Liver (tissue), 9 donors: ENCODE data around the gene CCL8. TPM values are rescaled to one million over a fixed set of nuclear protein-coding genes. Genes with fewer than 3 reads are reported as not detected.

ENCODE experiments used
- DNase-seq: peaks from one replicate; pipeline ENCODE4 v3.0.0-alpha.2; 2017; ENCODE audit warnings: low spot score
- H3K27ac ChIP-seq, 2 donors: one replicate each; pipeline ENCODE4 v1.7.0; 2013; ENCODE audit warnings: inconsistent platforms in 2 of 2, low read length in 2 of 2, control low read depth in 1 of 2, low read depth in 1 of 2, mild to moderate bottlenecking in 1 of 2
- H3K27me3 ChIP-seq, 4 donors: one replicate each; pipeline versions ENCODE4 v1.6.1 to v1.7.0; 2013; ENCODE audit warnings: low read length in 3 of 4, inconsistent platforms in 1 of 4, mild to moderate bottlenecking in 1 of 4, moderate library complexity in 1 of 4; ENCODE audit not compliant: control insufficient read depth in 4 of 4, insufficient read depth in 4 of 4
- H3K36me3 ChIP-seq, 4 donors: one replicate each; pipeline versions ENCODE4 v1.6.1 to v1.7.0; 2013; ENCODE audit warnings: low read length in 3 of 4, mild to moderate bottlenecking in 3 of 4, low read depth in 1 of 4, moderate library complexity in 1 of 4; ENCODE audit not compliant: control insufficient read depth in 4 of 4, insufficient read depth in 3 of 4
- H3K4me1 ChIP-seq, 4 donors: one replicate each; pipeline versions ENCODE4 v1.6.1 to v1.7.0; 2013; ENCODE audit warnings: low read length in 3 of 4, mild to moderate bottlenecking in 3 of 4, moderate library complexity in 1 of 4; ENCODE audit not compliant: control insufficient read depth in 4 of 4, insufficient read depth in 4 of 4
- H3K4me3 ChIP-seq, 3 donors: one replicate each; pipeline versions ENCODE4 v1.6.1 to v1.7.0; 2013; ENCODE audit warnings: low read length in 3 of 3, control low read depth in 1 of 3, low read depth in 1 of 3, mild to moderate bottlenecking in 1 of 3
- H3K9ac ChIP-seq, 2 donors: one replicate each; pipeline ENCODE4 v1.7.0; 2013; ENCODE audit warnings: low read length in 2 of 2, mild to moderate bottlenecking in 2 of 2, moderate library complexity in 2 of 2, control low read depth in 1 of 2, low read depth in 1 of 2
- H3K9me3 ChIP-seq, 4 donors: one replicate each; pipeline versions ENCODE4 v1.6.1 to v1.7.0; 2013; ENCODE audit warnings: low read length in 3 of 4; ENCODE audit not compliant: control insufficient read depth in 4 of 4
- FOXA1 ChIP-seq: IDR thresholded peaks from 2 replicates; pipeline ENCODE4 v1.6.1; 2016; ENCODE audit warnings: antibody characterized with exemption
- FOXA2 ChIP-seq: IDR thresholded peaks from 2 replicates; pipeline ENCODE4 v1.6.1; 2016; ENCODE audit warnings: antibody characterized with exemption
- GABPA ChIP-seq, 2 donors: IDR thresholded peaks in 1 of 2; conservative IDR thresholded peaks in 1 of 2; 2 replicates each; pipeline ENCODE4 v1.6.1; 2016; ENCODE audit warnings: antibody characterized with exemption in 2 of 2, mild to moderate bottlenecking in 1 of 2, moderate library complexity in 1 of 2
- HNF4A ChIP-seq, 2 donors: conservative IDR thresholded peaks; 2 replicates each; pipeline ENCODE4 v1.6.1; 2016; ENCODE audit warnings: antibody characterized with exemption in 2 of 2, mild to moderate bottlenecking in 2 of 2
- HNF4G ChIP-seq: IDR thresholded peaks from 2 replicates; pipeline ENCODE4 v1.6.1; 2016; ENCODE audit warnings: antibody characterized with exemption
- JUND ChIP-seq, 2 donors: IDR thresholded peaks; 2 replicates each; pipeline ENCODE4 v1.6.1; 2016; ENCODE audit warnings: antibody characterized with exemption in 2 of 2
- NR2F2 ChIP-seq: IDR thresholded peaks from 2 replicates; pipeline ENCODE4 v1.6.1; 2016; ENCODE audit warnings: antibody characterized with exemption
- RXRA ChIP-seq, 2 donors: IDR thresholded peaks; 2 replicates each; pipeline ENCODE4 v1.6.1; 2017 to 2018; ENCODE audit warnings: antibody characterized with exemption in 2 of 2, mild to moderate bottlenecking in 1 of 2
- TAF1 ChIP-seq: conservative IDR thresholded peaks from 2 replicates; pipeline ENCODE4 v1.6.1; 2016; ENCODE audit warnings: antibody characterized with exemption, mild to moderate bottlenecking
- YY1 ChIP-seq: IDR thresholded peaks from 2 replicates; pipeline ENCODE4 v1.6.1; 2016; ENCODE audit warnings: antibody characterized with exemption, mild to moderate bottlenecking
- WGBS: extraction: QIAGEN DNeasy Blood & Tissue Kit; methylation state at CpG from one replicate; pipeline ENCODE4 v1.1.7; 2013; 5-methylcytosine and 5-hydroxymethylcytosine counted together
- polyA plus RNA-seq, 2 donors: library from polyadenylated mRNA; stranded (reverse) in 1 of 2; unstranded in 1 of 2; fragments of 200-250 nt in 1 of 2; fragments of >200 nt in 1 of 2; fragmentation: Nextera tagmentation in 1 of 2; extraction: Ambion mirVana in 1 of 2; gene quantifications; one replicate each; pipeline versions ENCODE4 v1.2.1 to v1.2.3, GENCODE V29; 2013 to 2015
- total RNA-seq, 2 donors: library from RNA; depleted of rRNA; stranded (reverse); fragments of >200 nt; gene quantifications; one replicate each; pipeline ENCODE4 v1.2.3, GENCODE V29; 2014
- TF ChIP-seq, protein P1 (sequence below): fragments of 150-350 bp; IDR thresholded peaks from 2 replicates; pipeline ENCODE4 v1.5.1; 2017; ENCODE audit warnings: improper control_type of control experiment, low read depth, low read length; ENCODE audit not compliant: missing input control
- TF ChIP-seq, protein P2 (sequence below): IDR thresholded peaks from 2 replicates; pipeline ENCODE4 v1.6.1; 2016; ENCODE audit warnings: antibody characterized with exemption
- TF ChIP-seq, protein P3 (sequence below): IDR thresholded peaks from 2 replicates; pipeline ENCODE4 v1.6.1; 2016; ENCODE audit warnings: antibody characterized with exemption
- TF ChIP-seq, protein P4 (sequence below): IDR thresholded peaks from 2 replicates; pipeline ENCODE4 v1.6.1; 2016; ENCODE audit warnings: antibody characterized with exemption, mild to moderate bottlenecking
- TF ChIP-seq, protein P5 (sequence below): IDR thresholded peaks from 2 replicates; pipeline ENCODE4 v1.6.1; 2016; ENCODE audit warnings: antibody characterized with exemption
- donor health status: healthy.
- donor health status: healthy.
- donor health status: healthy.
- donor health status: healthy.
- donor health status: healthy.

The CCL8 gene
- total and polyA plus RNA-seq, 4 donors = 0.03 TPM; not detected in 3

DNA sequence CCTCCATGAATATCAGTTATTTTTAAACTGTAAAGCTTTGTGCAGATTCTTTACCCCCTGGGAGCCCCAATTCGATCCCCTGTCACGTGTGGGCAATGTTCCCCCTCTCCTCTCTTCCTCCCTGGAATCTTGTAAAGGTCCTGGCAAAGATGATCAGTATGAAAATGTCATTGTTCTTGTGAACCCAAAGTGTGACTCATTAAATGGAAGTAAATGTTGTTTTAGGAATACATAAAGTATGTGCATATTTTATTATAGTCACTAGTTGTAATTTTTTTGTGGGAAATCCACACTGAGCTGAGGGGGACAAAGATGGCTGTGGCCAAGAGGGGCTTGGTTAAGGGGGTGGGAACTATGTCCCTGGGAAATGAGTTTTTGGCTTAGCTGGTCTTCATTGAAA lies 31.4 kb upstream of the CCL8 start (continued):
- TF ChIP-seq, protein P1, sequence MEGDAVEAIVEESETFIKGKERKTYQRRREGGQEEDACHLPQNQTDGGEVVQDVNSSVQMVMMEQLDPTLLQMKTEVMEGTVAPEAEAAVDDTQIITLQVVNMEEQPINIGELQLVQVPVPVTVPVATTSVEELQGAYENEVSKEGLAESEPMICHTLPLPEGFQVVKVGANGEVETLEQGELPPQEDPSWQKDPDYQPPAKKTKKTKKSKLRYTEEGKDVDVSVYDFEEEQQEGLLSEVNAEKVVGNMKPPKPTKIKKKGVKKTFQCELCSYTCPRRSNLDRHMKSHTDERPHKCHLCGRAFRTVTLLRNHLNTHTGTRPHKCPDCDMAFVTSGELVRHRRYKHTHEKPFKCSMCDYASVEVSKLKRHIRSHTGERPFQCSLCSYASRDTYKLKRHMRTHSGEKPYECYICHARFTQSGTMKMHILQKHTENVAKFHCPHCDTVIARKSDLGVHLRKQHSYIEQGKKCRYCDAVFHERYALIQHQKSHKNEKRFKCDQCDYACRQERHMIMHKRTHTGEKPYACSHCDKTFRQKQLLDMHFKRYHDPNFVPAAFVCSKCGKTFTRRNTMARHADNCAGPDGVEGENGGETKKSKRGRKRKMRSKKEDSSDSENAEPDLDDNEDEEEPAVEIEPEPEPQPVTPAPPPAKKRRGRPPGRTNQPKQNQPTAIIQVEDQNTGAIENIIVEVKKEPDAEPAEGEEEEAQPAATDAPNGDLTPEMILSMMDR = no peak
- TF ChIP-seq TAF1 (no peak), FOXA1 (no peak), FOXA2 (no peak)
- TF ChIP-seq, protein P2, sequence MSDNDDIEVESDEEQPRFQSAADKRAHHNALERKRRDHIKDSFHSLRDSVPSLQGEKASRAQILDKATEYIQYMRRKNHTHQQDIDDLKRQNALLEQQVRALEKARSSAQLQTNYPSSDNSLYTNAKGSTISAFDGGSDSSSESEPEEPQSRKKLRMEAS = no peak

DNA sequence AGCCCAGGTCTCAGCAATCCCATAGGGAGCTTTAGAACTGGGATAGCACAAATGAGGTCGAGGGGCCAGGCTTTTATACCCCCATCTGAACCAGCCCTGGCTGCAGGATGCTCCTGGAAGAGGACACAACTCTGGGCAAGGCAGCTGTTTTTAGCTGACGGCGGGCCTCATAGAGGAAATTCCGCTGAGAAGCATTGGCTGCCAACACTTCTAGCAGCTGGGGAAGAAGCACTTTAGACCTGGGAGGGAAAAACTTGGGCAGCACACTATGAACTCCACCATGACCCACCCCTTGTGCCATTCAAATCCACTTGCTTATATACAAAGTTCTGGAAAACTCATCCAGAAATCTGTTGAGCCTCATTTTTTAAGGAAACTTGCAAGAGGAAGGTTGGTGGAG lies 28.6 kb upstream of the CCL8 start:
- Histone ChIP-seq H3K4me1 (no peaks in the 10 kb centered on the region), H3K9me3 (no peaks in the 10 kb centered on the region), H3K27me3 (peaks cover 0 to 2% (median 0%) of the 10 kb centered on the region in 4 donors), H3K27ac (no peak overlapping the region), H3K9ac (no peak overlapping the region), H3K36me3 (no peaks in the 10 kb centered on the region), H3K4me3 (no peak overlapping the region)
- 66% methylated on average over 4 of the region's 4 CpGs for WGBS
- TF ChIP-seq, protein P3, sequence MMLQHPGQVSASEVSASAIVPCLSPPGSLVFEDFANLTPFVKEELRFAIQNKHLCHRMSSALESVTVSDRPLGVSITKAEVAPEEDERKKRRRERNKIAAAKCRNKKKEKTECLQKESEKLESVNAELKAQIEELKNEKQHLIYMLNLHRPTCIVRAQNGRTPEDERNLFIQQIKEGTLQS = no peak
- TF ChIP-seq FOXA2 (no peak), HNF4G (no peak), NR2F2 (no peak), HNF4A (conservative IDR thresholded peaks at IDR 0.05) (no peak), JUND (IDR thresholded peaks at IDR 0.05) (no peak), YY1 (no peak), FOXA1 (no peak), TAF1 (no peak), GABPA (IDR thresholded peaks at IDR 0.05 in 1 of 2, conservative IDR thresholded peaks at IDR 0.05 in 1 of 2) (no peak), RXRA (IDR thresholded peaks at IDR 0.05) (no peak)
- TF ChIP-seq, protein P4, sequence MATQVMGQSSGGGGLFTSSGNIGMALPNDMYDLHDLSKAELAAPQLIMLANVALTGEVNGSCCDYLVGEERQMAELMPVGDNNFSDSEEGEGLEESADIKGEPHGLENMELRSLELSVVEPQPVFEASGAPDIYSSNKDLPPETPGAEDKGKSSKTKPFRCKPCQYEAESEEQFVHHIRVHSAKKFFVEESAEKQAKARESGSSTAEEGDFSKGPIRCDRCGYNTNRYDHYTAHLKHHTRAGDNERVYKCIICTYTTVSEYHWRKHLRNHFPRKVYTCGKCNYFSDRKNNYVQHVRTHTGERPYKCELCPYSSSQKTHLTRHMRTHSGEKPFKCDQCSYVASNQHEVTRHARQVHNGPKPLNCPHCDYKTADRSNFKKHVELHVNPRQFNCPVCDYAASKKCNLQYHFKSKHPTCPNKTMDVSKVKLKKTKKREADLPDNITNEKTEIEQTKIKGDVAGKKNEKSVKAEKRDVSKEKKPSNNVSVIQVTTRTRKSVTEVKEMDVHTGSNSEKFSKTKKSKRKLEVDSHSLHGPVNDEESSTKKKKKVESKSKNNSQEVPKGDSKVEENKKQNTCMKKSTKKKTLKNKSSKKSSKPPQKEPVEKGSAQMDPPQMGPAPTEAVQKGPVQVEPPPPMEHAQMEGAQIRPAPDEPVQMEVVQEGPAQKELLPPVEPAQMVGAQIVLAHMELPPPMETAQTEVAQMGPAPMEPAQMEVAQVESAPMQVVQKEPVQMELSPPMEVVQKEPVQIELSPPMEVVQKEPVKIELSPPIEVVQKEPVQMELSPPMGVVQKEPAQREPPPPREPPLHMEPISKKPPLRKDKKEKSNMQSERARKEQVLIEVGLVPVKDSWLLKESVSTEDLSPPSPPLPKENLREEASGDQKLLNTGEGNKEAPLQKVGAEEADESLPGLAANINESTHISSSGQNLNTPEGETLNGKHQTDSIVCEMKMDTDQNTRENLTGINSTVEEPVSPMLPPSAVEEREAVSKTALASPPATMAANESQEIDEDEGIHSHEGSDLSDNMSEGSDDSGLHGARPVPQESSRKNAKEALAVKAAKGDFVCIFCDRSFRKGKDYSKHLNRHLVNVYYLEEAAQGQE = no peak
- TF ChIP-seq, protein P2 = no peak
- TF ChIP-seq, protein P1 = no peak
- TF ChIP-seq, protein P5, sequence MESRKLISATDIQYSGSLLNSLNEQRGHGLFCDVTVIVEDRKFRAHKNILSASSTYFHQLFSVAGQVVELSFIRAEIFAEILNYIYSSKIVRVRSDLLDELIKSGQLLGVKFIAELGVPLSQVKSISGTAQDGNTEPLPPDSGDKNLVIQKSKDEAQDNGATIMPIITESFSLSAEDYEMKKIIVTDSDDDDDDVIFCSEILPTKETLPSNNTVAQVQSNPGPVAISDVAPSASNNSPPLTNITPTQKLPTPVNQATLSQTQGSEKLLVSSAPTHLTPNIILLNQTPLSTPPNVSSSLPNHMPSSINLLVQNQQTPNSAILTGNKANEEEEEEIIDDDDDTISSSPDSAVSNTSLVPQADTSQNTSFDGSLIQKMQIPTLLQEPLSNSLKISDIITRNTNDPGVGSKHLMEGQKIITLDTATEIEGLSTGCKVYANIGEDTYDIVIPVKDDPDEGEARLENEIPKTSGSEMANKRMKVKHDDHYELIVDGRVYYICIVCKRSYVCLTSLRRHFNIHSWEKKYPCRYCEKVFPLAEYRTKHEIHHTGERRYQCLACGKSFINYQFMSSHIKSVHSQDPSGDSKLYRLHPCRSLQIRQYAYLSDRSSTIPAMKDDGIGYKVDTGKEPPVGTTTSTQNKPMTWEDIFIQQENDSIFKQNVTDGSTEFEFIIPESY = no peak
- no peak for DNase-seq
